NCI-H1092 treated with DMSO at 0.1 percent for 48 hours (cell line): Measurements from ENCODE around the gene KIF26B.

Experiments
- DNase-seq: peaks from one replicate; lab custom pipeline; 2025; lab: John Stamatoyannopoulos, UW

KIF26B gene

GRCh38 chr1:245241526-245242130 is 86.8 kb downstream of the KIF26B start:
- no peak for DNase-seq

GRCh38 chr1:245242989-245243388 is 88.2 kb downstream of the KIF26B start:
- no peak for DNase-seq

- DNase-seq = peak; percentile 83
Observed at GRCh38 chr1:245245021-245245667, 90.4 kb downstream of the KIF26B start.

DNA sequence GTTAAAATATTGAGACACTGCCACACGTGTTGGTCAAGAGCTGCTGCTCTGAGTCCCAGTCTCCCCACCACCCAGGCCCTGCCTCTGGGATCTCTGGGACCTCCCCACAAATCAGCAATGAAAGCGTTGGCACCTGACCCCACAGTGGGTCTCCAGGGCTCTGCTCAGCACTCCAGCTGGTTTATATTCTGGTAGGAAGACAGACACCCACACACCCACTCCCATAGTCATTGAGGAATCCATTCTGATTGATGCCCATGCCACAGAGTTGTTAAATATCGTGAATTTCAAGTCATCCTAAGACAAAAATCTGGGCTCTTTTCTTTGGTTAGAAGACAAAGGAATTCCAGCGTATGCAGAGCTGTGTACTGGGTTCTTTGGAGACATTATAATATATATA is 91.6 kb downstream of the KIF26B start:
- no peak for DNase-seq

DNA sequence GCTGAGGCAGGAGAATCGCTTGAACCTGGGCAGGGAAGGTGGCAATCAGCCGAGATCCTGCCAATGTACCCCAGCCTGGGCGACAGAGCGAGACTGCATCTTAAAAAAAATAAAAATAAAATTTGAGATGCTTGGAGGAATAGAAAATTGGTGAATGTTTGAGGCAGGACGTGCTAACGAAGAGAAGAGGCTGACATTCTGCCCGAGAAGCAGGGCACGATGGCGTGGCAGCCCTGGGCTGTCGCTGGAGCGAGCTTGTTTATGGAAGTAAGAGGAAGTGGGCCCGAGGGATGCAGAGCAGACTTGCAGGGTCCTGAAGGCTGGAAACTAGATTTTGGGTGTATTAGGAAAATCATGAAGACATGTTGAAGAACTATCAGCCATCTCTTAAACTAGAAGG is 92.6 kb downstream of the KIF26B start:
- no peak for DNase-seq

GRCh38 chr1:245247801-245248200 is 93.0 kb downstream of the KIF26B start:
- no peak for DNase-seq

DNA sequence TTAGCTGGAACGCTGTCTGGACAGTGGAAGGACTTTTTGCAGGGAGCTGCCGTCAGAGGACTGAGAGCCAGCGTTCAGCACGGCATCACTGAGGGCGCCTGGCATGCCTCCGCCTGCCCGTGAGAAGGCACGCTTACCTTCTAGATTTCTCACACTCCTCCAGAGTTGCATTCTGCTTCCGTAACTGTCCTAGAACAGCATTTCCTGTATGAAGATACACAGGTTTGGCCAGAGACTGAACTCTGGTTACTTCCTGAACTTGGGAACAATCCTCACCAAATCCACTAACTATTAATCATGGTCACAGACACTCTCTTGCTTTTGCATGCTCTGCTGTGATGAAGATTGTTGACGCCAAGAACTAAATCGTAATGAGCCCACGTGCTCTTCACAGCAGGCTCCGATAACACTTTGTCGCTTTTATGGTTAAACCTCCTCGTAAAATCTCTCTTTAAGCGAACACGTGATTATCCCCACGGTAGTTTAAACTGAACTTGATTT is 93.5 kb downstream of the KIF26B start:
- DNase-seq = no peak

- no peak for DNase-seq
Observed at GRCh38 chr1:245255783-245256182, 101.0 kb downstream of the KIF26B start.

DNA sequence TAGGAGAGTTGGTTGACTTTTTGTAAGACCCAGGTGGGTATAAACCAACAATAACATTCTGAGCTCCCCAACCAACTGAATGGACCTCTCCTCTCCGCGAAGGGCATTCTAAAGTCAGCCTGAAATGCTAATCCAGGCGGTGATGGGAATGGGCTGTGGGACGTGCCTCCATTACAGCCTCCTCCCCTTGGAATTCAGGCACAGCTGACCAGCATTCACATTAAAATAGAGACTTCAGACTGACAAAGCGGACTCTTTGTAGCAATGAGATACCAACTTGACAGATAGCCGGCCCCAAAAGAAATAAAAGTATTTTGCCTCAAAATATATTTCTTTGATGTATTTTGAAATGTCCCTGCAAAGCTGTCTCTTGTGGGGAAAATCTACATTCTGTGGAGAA is 101.7 kb downstream of the KIF26B start:
- no peak for DNase-seq

- peak; percentile 48 for DNase-seq
Observed at GRCh38 chr1:245258271-245258920, 103.6 kb downstream of the KIF26B start.

- no peak for DNase-seq
Observed at GRCh38 chr1:245260110-245260882, 105.5 kb downstream of the KIF26B start.

GRCh38 chr1:245260883-245261282 is 106.1 kb downstream of the KIF26B start:
- DNase-seq = no peak

DNA sequence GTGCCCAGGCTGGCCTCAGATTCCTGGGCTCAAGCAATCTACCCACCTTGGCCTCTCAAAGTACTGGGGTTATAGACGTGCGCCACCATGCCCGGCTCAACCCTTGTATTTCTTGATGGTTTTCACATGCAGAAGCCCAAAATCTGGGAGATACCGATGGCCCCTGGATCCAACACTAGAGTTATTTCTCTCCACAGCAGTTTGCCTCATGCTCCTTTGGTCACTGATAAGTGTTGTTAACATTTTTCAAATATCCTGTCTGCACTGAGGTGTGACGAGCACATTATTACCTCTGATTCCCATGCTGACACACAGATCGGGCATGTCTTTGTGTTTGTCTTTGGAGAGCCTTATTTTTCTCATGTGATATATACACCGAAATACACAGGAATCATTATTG is 107.0 kb downstream of the KIF26B start:
- no peak for DNase-seq

- DNase-seq = no peak
Observed at GRCh38 chr1:245263529-245264095, 108.8 kb downstream of the KIF26B start.

DNA sequence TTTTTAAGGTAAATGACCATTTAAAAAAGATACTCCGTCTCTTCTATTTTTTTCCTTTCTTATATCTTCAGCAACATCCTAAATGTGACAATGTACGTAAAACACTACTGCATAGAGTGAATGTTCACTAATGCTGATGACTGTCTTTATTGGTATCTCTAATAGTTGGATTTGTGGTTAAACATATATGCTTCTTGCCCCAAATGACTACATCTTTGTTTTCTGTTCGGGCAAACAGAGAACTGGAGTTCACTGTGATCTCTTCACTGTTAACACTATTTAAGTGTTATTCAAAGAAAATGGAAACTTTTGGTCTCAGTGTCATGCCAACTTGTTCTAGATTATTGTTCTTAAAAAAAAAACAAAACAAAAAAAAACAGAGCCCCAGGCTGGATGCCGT is 109.4 kb downstream of the KIF26B start:
- DNase-seq = no peak

DNA sequence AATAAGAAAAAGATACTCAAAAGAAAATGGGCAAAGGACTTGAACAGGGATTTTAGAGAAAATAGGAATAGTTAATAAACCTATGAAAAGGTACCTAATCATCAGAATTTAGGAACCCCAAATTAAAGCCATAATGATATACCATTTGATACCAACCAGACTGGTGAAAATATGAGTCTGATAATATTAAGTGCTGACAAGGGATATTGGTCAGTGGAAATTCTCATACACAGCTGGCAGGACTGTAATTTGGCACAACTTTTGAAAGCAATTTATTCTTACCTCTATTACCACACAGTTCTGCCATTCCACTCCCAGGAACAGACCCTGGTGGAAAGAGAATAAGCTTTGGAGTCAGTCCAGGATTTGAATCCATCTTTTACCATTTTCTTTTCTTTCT is 111.3 kb downstream of the KIF26B start:
- DNase-seq = no peak

- no peak for DNase-seq
Observed at GRCh38 chr1:245270063-245270462, 115.3 kb downstream of the KIF26B start.

DNA sequence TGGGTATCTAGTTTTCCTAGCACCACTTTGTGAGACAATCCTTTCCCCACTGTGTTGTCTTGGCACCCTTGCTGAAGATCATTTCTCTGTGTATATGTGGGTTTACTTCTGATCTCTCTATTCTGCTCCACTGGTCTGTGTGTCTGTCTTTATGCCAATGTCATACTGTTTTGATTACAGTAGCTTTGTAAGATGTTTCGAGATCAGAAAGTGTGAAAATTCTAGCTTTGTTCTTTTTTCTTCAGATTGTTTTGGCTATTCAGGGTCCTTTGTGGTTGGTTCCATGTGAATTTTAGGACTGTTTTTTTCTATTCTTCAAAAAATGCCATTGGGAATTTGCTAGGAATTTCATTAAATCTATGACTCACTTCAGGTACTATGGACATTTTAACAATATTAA is 116.2 kb downstream of the KIF26B start:
- no peak for DNase-seq

DNA sequence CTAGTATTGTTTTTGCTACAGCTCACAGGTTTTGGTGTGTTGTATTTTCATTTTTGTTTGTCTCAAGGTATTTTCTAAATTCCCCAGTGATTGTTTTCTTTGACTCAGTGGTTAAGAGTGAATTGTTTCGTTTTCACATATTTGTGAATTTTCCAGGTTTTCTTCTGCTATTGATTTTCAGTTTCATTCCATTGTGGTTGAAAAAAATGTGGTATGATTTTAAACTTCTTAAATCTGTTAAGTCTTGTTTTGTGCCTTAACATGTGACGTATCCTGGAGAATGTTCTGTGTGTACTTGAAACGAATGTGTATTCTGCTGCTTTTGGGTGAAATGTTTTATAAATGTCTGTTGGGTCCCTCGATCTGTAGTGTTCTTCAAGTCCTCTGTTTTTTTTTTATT is 117.9 kb downstream of the KIF26B start:
- DNase-seq = no peak

- DNase-seq = no peak
Observed at GRCh38 chr1:245276445-245276844, 121.7 kb downstream of the KIF26B start.

DNA sequence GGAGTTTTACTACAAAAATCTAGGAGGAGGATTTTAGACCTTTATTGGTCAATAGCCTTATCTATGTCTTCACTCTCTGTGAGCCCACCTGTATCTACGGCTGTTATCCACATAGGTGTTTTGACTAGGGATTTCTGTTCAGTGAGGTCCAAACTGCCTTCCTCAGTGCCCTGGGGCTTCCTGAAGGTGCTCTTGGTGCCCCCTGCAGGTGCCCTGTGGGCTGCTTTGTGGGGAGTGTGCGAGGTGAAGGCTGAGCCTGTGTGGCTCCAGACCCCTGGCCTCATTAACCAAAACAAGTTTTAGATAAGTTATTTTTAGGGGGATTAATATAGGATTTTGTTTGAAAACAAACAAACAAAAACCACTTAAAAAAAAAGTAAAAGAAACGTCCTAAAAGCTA is 122.5 kb downstream of the KIF26B start:
- DNase-seq = peak; percentile 30

DNA sequence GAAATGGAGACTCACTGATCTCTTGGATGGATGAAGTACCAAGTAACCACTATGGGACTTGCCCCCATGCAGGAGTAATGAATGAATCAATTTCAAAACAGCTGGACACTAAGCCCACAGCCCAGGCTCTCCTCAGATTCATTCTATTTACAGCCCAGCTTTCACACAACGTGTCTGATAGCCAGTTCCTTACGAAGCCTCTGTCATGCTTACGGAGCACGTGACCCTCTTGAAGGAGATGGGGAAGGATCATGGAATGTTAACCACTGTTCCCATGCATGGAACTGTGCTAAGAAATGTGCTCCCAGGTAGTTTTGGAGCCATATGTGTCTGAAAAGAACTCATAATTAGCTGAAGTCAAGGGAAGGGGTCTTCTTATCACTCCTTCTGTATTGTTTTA is 124.1 kb downstream of the KIF26B start:
- DNase-seq = no peak
